B cell (primary cell): ENCODE measurements around the gene SLC22A25. TPM values are rescaled to one million over a fixed set of nuclear protein-coding genes. Genes with fewer than 3 reads are reported as not detected.

Experiments used
- ATAC-seq: fragments of 200-7000 bp; cut with Tn5 transposase; one replicate; pipeline ENCODE4 v1.10.0; 2021; ENCODE audit warnings: low read depth, mild to moderate bottlenecking, moderate number of reproducible peaks, moderate library complexity
- CTCF ChIA-PET: fragments of 350-600 bp; sonication (Branson Sonifier 250); formaldehyde crosslinking; loops from one replicate; lab custom pipeline; 2021; ENCODE audit warnings: antibody characterized with exemption, inconsistent platforms; lab: Charles Lee
- POLR2A ChIA-PET: fragments of 350-600 bp; sonication (Branson Sonifier 250); formaldehyde crosslinking; loops from one replicate; lab custom pipeline; 2021; ENCODE audit warnings: antibody characterized with exemption; lab: Charles Lee
- DNase-seq: peaks from one replicate; pipeline ENCODE4 v3.0.0; 2013
- H2AFZ ChIP-seq: 2 replicates; pipeline ENCODE4 v1.6.1; 2012; ENCODE audit warnings: mild to moderate bottlenecking, low read depth, low read length; ENCODE audit not compliant: insufficient read depth, poor library complexity, severe bottlenecking
- H3K27ac ChIP-seq, 2 donors: 1 replicate in 1 of 2; 2 replicates in 1 of 2; pipeline ENCODE4 v1.5.1; 2012 to 2013; ENCODE audit warnings: low read length in 2 of 2, mild to moderate bottlenecking in 2 of 2, moderate library complexity in 1 of 2
- H3K27me3 ChIP-seq, 4 experiments: fragments of 200-600 bp in 1 of 4; sonication (generic) in 1 of 4; replicated peaks in 1 of 4; 1 replicate in 2 of 4; 2 replicates in 2 of 4; pipeline versions ENCODE4 v1.6.1 to v1.7.0; 2013 to 2016; ENCODE audit warnings: low read length in 3 of 4, mild to moderate bottlenecking in 2 of 4, mixed read lengths in 1 of 4, moderate library complexity in 1 of 4; ENCODE audit not compliant: insufficient read depth in 4 of 4, control insufficient read depth in 3 of 4; ENCODE audit errors: control extremely low read depth in 1 of 4
- H3K36me3 ChIP-seq, 2 experiments: replicated peaks in 1 of 2; 1 replicate in 1 of 2; 2 replicates in 1 of 2; pipeline versions ENCODE4 v1.6.1 to v1.7.1; 2013; ENCODE audit warnings: low read length in 1 of 2; ENCODE audit not compliant: insufficient read depth in 2 of 2, control insufficient read depth in 1 of 2; ENCODE audit errors: control extremely low read depth in 1 of 2, extremely low read depth in 1 of 2
- H3K4me1 ChIP-seq, 2 donors: fragments of 200-600 bp in 1 of 2; sonication (generic) in 1 of 2; 1 replicate in 1 of 2; 2 replicates in 1 of 2; pipeline versions ENCODE4 v1.5.1 to v1.6.1; 2013 to 2017; ENCODE audit warnings: low read length in 2 of 2; ENCODE audit not compliant: control insufficient read depth in 2 of 2, insufficient read depth in 2 of 2
- H3K4me2 ChIP-seq: replicated peaks from 2 replicates; pipeline ENCODE3; 2012; ENCODE audit warnings: mild to moderate bottlenecking, low read depth, low read length; ENCODE audit not compliant: poor library complexity, severe bottlenecking
- H3K4me3 ChIP-seq, 5 experiments: fragments of 200-600 bp in 1 of 5; sonication (generic) in 1 of 5; 1 replicate in 3 of 5; 2 replicates in 2 of 5; pipeline versions ENCODE4 v1.5.1 to v1.7.0; 2011 to 2016; ENCODE audit warnings: low read length in 4 of 5, mild to moderate bottlenecking in 4 of 5, low read depth in 2 of 5, control low read depth in 1 of 5, moderate library complexity in 1 of 5; ENCODE audit not compliant: insufficient read depth in 1 of 5; ENCODE audit errors: control extremely low read depth in 1 of 5, extremely low read depth in 1 of 5
- H3K79me2 ChIP-seq: fragments of 200-600 bp; sonication (generic); one replicate; pipeline ENCODE4 v1.6.0; 2016; ENCODE audit warnings: low read length; ENCODE audit not compliant: control insufficient read depth, insufficient read depth
- H3K9ac ChIP-seq: fragments of 200-600 bp; sonication (generic); 2 replicates; pipeline ENCODE4 v1.6.1; 2017; ENCODE audit warnings: mild to moderate bottlenecking, low read length, moderate library complexity
- H3K9me3 ChIP-seq, 3 donors: one replicate each; pipeline versions ENCODE4 v1.6.1 to v1.7.1; 2013; ENCODE audit warnings: low read length in 2 of 3; ENCODE audit not compliant: control insufficient read depth in 2 of 3, insufficient read depth in 1 of 3; ENCODE audit errors: control extremely low read depth in 1 of 3
- H4K20me1 ChIP-seq: 2 replicates; pipeline ENCODE4 v1.6.0; 2012; ENCODE audit warnings: mild to moderate bottlenecking, low read length; ENCODE audit not compliant: insufficient read depth, control insufficient read depth, poor library complexity, severe bottlenecking
- H3K27ac Mint-ChIP-seq: one replicate; pipeline ENCODE4 v1.8.0; 2021; ENCODE audit warnings: mixed read lengths
- H3K27me3 Mint-ChIP-seq: one replicate; pipeline ENCODE4 v1.8.0; 2021; ENCODE audit warnings: mixed read lengths
- H3K4me1 Mint-ChIP-seq: one replicate; pipeline ENCODE4 v1.8.0; 2021; ENCODE audit warnings: mixed read lengths
- H3K4me3 Mint-ChIP-seq: one replicate; pipeline ENCODE4 v1.8.0; 2021; ENCODE audit warnings: mixed read lengths
- H3K9me3 Mint-ChIP-seq: one replicate; pipeline ENCODE4 v1.8.0; 2022; ENCODE audit warnings: mixed read lengths; ENCODE audit not compliant: insufficient read depth
- CTCF ChIP-seq: fragments of 200-600 bp; IDR thresholded peaks from one replicate; pipeline ENCODE4 v1.8.0; 2022; ENCODE audit warnings: antibody characterized with exemption, mild to moderate bottlenecking
- EZH2 ChIP-seq: IDR thresholded peaks from 2 replicates; pipeline ENCODE4 v1.6.1; 2012; ENCODE audit warnings: borderline replicate concordance, low read depth, mild to moderate bottlenecking, moderate library complexity, low read length; ENCODE audit not compliant: insufficient read depth, poor library complexity, severe bottlenecking
- WGBS: methylation state at CpG from one replicate; pipeline ENCODE4 v1.1.5; 2013; ENCODE audit warnings: missing lambda C conversion rate; ENCODE audit not compliant: insufficient coverage; 5-methylcytosine and 5-hydroxymethylcytosine counted together
- intact Hi-C: fragments of 100-400 bp; cut with micrococcal nuclease; formaldehyde crosslinking; loops from one replicate; pipeline ENCODE4 v1.10.0; 2022
- polyA plus RNA-seq: library from polyadenylated mRNA; depleted of rRNA; stranded (reverse); fragments of >200 nt; gene quantifications from 2 replicates; pipeline ENCODE4 v1.2.3, GENCODE V29; 2012
- total RNA-seq, 2 donors: library from RNA; stranded (reverse); fragments of 120-200 nt in 1 of 2; gene quantifications; 1 replicate in 1 of 2; 2 replicates in 1 of 2; pipeline versions ENCODE4 v1.2.3 to v1.2.4, GENCODE V29; 2013 to 2022

SLC22A25 gene
- total and polyA plus RNA-seq, 2 donors (not counting 1 experiment from before 2014, with no cell fraction given): not detected

- WGBS: no CpG with 5 or more reads among the region's 1 CpG
- ATAC-seq: no peak
- Histone ChIP-seq H3K4me1 (no peaks in the 10 kb centered on the region), H3K4me3 (no peak overlapping the region), H3K79me2 (no peaks in the 10 kb centered on the region), H3K9me3 (no peaks in the 10 kb centered on the region), H3K9ac (no peak overlapping the region), H3K27me3 (peaks cover 0 to 3% (median 0%) of the 10 kb centered on the region in 4 experiments), H3K36me3 (no peaks in the 10 kb centered on the region), H3K4me2 (no peak overlapping the region), H3K27ac (no peak overlapping the region), H4K20me1 (no peaks in the 10 kb centered on the region), H2AFZ (no peak overlapping the region)
- CTCF ChIA-PET: no interaction called here
- Mint-ChIP-seq H3K4me3 (no peak overlapping the region), H3K27ac (no peak overlapping the region), H3K4me1 (no peaks in the 10 kb centered on the region), H3K9me3 (peaks cover 3% of the 10 kb centered on the region), H3K27me3 (peaks cover 38% of the 10 kb centered on the region)
- DNase-seq: no peak
- intact Hi-C loops: no loop called here
- POLR2A ChIA-PET: no interaction called here
- TF ChIP-seq EZH2 (no peak), CTCF (no peak)
Observed at GRCh38 chr11:63229815-63230214, 13.6 kb downstream of the SLC22A25 start.

- H2AFZ ChIP-seq: no peak overlapping the region
- H4K20me1 ChIP-seq: no peaks in the 10 kb centered on the region
- Mint-ChIP-seq H3K27ac (no peak overlapping the region), H3K27me3 (peaks cover 50% of the 10 kb centered on the region), H3K9me3 (peaks cover 3% of the 10 kb centered on the region), H3K4me1 (no peaks in the 10 kb centered on the region), H3K4me3 (no peak overlapping the region)
- CTCF ChIA-PET: no interaction called here
- 57% methylated on average over 1 of the region's 2 CpGs for WGBS
- DNase-seq (no peak), ATAC-seq (no peak)
- POLR2A ChIA-PET: no interaction called here
- H3K9ac ChIP-seq: no peak overlapping the region
- H3K79me2 ChIP-seq: no peaks in the 10 kb centered on the region
- no peaks in the 10 kb centered on the region for H3K9me3 ChIP-seq
- H3K36me3 ChIP-seq: no peaks in the 10 kb centered on the region
- H3K4me2 ChIP-seq: no peak overlapping the region
- no peak for TF ChIP-seq EZH2
- TF ChIP-seq CTCF: no peak
- H3K4me1 ChIP-seq: no peaks in the 10 kb centered on the region
- no peak overlapping the region for H3K27ac ChIP-seq
- intact Hi-C loops: no loop called here
- no peak overlapping the region for H3K4me3 ChIP-seq
- peaks cover 0 to 5% (median 0%) of the 10 kb centered on the region in 4 experiments for H3K27me3 ChIP-seq
Observed at GRCh38 chr11:63227521-63228107, 15.8 kb downstream of the SLC22A25 start.
